Measurements from ENCODE around the gene NPTXR. TPM values are rescaled to one million over a fixed set of nuclear protein-coding genes. Genes with fewer than 3 reads are reported as not detected.

NPTXR gene
- total and polyA plus RNA-seq, 10 of the 15 experiments (the other 5 are each of a cell fraction or from before 2014, with no cell fraction given) = 0.02 to 0.38 (median 0.07) TPM; not detected in 2

GRCh38 chr22:38868286-38868721 is 24.5 kb upstream of the NPTXR start:
- Histone ChIP-seq H3K36me3 (ENCODE audit: control insufficient read depth in 2 of 2, insufficient read depth in 2 of 2, low read length in 1 of 2) (peaks cover 21% of the 10 kb centered on the region in 2 experiments), H3K27me3 (replicated peaks in 1 of 2; ENCODE audit: control insufficient read depth in 2 of 2, insufficient read depth in 2 of 2, low read length in 1 of 2) (no peaks in the 10 kb centered on the region), H2AFZ (ENCODE audit: control insufficient read depth, low read depth, low read length) (no peak overlapping the region), H3K4me1 (ENCODE audit: control insufficient read depth, insufficient read depth, low read length) (peaks cover 17% of the 10 kb centered on the region), H3K27ac (ENCODE audit: control insufficient read depth, insufficient read depth) (peak overlapping the region; percentile 3; the same call in 1 of the 2 replicates), H4K20me1 (ENCODE audit: control insufficient read depth, insufficient read depth) (peaks cover 7% of the 10 kb centered on the region; the same call in 1 of the 2 replicates), H3K9me3 (replicated peaks; ENCODE audit: control insufficient read depth, insufficient read depth, low read length) (no peaks in the 10 kb centered on the region), H3K4me2 (ENCODE audit: control insufficient read depth, insufficient read depth) (no peak overlapping the region), H3K79me2 (ENCODE audit: control insufficient read depth, insufficient read depth, low read length) (peaks cover 27% of the 10 kb centered on the region), H3K4me3 (no peak overlapping the region), H3K9ac (ENCODE audit: control insufficient read depth, insufficient read depth, low read length) (no peak overlapping the region)
- SMC1A ChIA-PET (ENCODE audit: uncharacterized antibody, unreplicated experiment) = interaction anchor here (0.8 to 4.8 kb wide), 4 partner anchors 15 to 256 kb away, joined by 3 to 83 read pairs (median 4); no protein-coding TSS in a partner anchor
- FAIRE-seq (no peak), DNase-seq (ENCODE audit: low read depth, low spot score) (no peak), ATAC-seq (no peak)
- WGBS (ENCODE audit: insufficient coverage, insufficient replicate concordance, low lambda C conversion rate, missing lambda C conversion rate) = 82% methylated on average over 8 of the region's 8 CpGs
- no TSS peak for BruUV-seq (replicated peaks)
- RAD21 ChIA-PET (ENCODE audit: unreplicated experiment) = interaction anchor here (0.7 to 3.8 kb wide), 9 partner anchors 72 to 254 kb away, joined by 3 to 93 read pairs (median 3); no protein-coding TSS in a partner anchor
- in situ Hi-C loops (cut with MboI) = no loop called here
- POLR2A ChIA-PET = interaction anchor here (0.5 to 3.0 kb wide), 4 partner anchors 99 to 210 kb away, joined by 3 to 16 read pairs (median 4); no protein-coding TSS in a partner anchor
- CTCF ChIA-PET = interaction anchor here (0.5 to 5.5 kb wide), 31 partner anchors 10 to 449 kb away, joined by 3 to 192 read pairs (median 9); partner anchors contain the start of genes APOBEC3B, APOBEC3C and RPL3
- intact Hi-C loops (cut with micrococcal nuclease; ENCODE audit: unreplicated experiment) = no loop called here
- TF ChIP-seq TAF1 (IDR thresholded peaks at IDR 0.05; ENCODE audit: borderline replicate concordance, low read depth, low read length) (no peak), PKNOX1 (IDR thresholded peaks at IDR 0.05) (no peak), ZBTB4 (CRISPR knock-in tag; IDR thresholded peaks at IDR 0.05) (no peak), STAT1 (conservative IDR thresholded peaks at IDR 0.05) (no peak), MEF2A (IDR thresholded peaks at IDR 0.05; ENCODE audit: insufficient read depth, low read depth, low read length) (no peak), WRNIP1 (IDR thresholded peaks at IDR 0.05; ENCODE audit: borderline replicate concordance, low read depth, low read length) (no peak), SKIL (IDR thresholded peaks at IDR 0.05; ENCODE audit: low read depth, poor library complexity, severe bottlenecking) (no peak), ETV6 (conservative IDR thresholded peaks at IDR 0.05 in 1 of 2, IDR thresholded peaks at IDR 0.05 in 1 of 2; ENCODE audit: borderline replicate concordance in 1 of 2, low read depth in 1 of 2) (no peak), ATF2 (IDR thresholded peaks at IDR 0.05; ENCODE audit: low read length) (no peak), RFX5 (IDR thresholded peaks at IDR 0.05; ENCODE audit: low read depth, low read length) (no peak), BRCA1 (IDR thresholded peaks at IDR 0.05; ENCODE audit: low read depth, low read length) (no peak), GABPA (IDR thresholded peaks at IDR 0.05; ENCODE audit: low read depth) (no peak), RELA (IDR thresholded peaks at IDR 0.05; ENCODE audit: borderline replicate concordance, partially characterized antibody) (no peak), NRF1 (conservative IDR thresholded peaks at IDR 0.05; ENCODE audit: low read depth, low read length) (no peak), EGR1 (IDR thresholded peaks at IDR 0.05; ENCODE audit: borderline replicate concordance in 1 of 2, low read depth in 2 of 2, low read length in 2 of 2) (no peak)

Measured in GM12878 (cell line).